ENCODE data around the gene LMTK2. TPM values are rescaled to one million over a fixed set of nuclear protein-coding genes. Genes with fewer than 3 reads are reported as not detected.

LMTK2 gene
- total RNA-seq, 2 experiments from 2014 or later = 30.3 to 31.7 TPM

DNA sequence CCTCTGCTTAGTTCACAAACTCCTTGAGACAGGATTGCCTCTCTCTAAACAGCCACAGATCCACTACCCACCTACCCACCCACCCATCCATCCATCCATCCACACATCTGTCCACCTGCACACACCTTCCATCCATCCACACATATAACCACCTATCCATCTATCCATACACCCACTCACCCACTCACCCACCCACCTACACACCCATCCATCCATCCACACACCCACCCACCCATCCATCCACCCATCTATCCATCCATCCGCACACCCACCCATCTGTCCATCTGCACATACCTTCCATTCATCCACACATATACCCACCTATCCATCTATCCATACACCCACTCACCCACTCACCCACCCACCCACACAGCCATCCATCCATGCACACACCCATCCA, 135.7 kb downstream of the LMTK2 start:
- no peak for ATAC-seq (ENCODE audit: poor library complexity)
- intact Hi-C loops (cut with DNase I, micrococcal nuclease) = no loop called here
- no peak overlapping the region for H3K4me3 Mint-ChIP-seq
- H3K4me1 ChIP-seq (ENCODE audit: insufficient read depth, low read length) = peaks cover 26% of the 10 kb centered on the region
- H3K36me3 Mint-ChIP-seq (ENCODE audit: low read depth) = peaks cover 74% of the 10 kb centered on the region
- no peaks in the 10 kb centered on the region for H3K27me3 Mint-ChIP-seq
- no peak overlapping the region for H3K27ac ChIP-seq (ENCODE audit: low read depth in 1 of 2, low read length in 2 of 2)
- H3K9me3 ChIP-seq (ENCODE audit: control insufficient read depth in 1 of 2, insufficient read depth in 1 of 2, low read length in 2 of 2) = no peaks in the 10 kb centered on the region
- no peaks in the 10 kb centered on the region for H3K27me3 ChIP-seq (ENCODE audit: control insufficient read depth in 1 of 2, insufficient read depth in 2 of 2, low read length in 2 of 2)
- peaks cover 76% of the 10 kb centered on the region for H3K36me3 ChIP-seq (ENCODE audit: insufficient read depth, low read length)
- no peak for DNase-seq
- H3K4me1 Mint-ChIP-seq (ENCODE audit: low read depth) = peaks cover 8% of the 10 kb centered on the region
- H3K9me3 Mint-ChIP-seq = no peaks in the 10 kb centered on the region
- H3K27ac Mint-ChIP-seq = no peak overlapping the region
- POLR2A ChIA-PET = no interaction called here
- CTCF ChIA-PET = no interaction called here
- H3K4me3 ChIP-seq (ENCODE audit: low read length) = no peak overlapping the region
- TF ChIP-seq, protein P1, sequence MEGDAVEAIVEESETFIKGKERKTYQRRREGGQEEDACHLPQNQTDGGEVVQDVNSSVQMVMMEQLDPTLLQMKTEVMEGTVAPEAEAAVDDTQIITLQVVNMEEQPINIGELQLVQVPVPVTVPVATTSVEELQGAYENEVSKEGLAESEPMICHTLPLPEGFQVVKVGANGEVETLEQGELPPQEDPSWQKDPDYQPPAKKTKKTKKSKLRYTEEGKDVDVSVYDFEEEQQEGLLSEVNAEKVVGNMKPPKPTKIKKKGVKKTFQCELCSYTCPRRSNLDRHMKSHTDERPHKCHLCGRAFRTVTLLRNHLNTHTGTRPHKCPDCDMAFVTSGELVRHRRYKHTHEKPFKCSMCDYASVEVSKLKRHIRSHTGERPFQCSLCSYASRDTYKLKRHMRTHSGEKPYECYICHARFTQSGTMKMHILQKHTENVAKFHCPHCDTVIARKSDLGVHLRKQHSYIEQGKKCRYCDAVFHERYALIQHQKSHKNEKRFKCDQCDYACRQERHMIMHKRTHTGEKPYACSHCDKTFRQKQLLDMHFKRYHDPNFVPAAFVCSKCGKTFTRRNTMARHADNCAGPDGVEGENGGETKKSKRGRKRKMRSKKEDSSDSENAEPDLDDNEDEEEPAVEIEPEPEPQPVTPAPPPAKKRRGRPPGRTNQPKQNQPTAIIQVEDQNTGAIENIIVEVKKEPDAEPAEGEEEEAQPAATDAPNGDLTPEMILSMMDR (IDR thresholded peaks at IDR 0.05) = no peak

DNA sequence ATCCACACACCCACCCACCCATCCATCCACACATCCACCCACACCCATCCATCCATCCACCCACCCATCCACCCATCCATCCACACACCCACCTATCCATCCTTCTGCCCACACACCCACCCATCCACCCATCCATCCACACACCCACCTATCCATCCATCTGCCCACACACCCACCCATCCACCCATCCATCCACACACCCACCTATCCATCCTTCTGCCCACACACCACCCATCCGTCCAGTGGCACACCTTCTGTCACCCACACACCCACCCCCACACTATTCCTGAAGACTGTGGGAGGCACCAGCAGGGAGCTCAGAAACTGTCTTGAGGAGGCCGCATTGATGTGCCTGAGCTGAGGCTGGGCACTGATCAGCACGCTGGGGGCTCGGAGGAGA, 136.3 kb downstream of the LMTK2 start:
- TF ChIP-seq, protein P1 (IDR thresholded peaks at IDR 0.05) = no peak
- no peak overlapping the region for H3K27ac ChIP-seq (ENCODE audit: low read depth in 1 of 2, low read length in 2 of 2)

DNA sequence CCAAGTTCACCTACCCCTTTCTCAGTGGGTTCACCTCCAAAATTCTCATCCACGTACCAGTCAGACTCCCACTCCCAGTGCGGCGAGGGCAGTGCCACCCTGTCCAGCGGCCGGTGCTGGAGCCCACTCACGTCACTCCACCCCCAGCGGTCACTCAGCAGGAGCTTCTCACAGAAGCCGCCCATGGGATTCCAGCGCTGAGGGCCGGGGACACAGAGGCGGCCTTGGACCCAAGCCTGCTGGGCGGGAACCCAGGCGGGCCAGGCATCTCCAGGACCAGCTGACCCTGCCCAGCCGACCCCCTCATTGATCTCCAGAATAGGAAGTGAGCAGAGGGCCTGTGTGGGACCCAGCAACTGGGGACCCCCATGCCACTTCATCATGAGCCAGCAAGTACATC, 138.2 kb downstream of the LMTK2 start:
- H3K27ac Mint-ChIP-seq = peak overlapping the region; percentile 7
- Histone ChIP-seq H3K27me3 (ENCODE audit: control insufficient read depth in 1 of 2, insufficient read depth in 2 of 2, low read length in 2 of 2) (no peaks in the 10 kb centered on the region), H3K27ac (ENCODE audit: low read depth in 1 of 2, low read length in 2 of 2) (no peak overlapping the region), H3K9me3 (ENCODE audit: control insufficient read depth in 1 of 2, insufficient read depth in 1 of 2, low read length in 2 of 2) (no peaks in the 10 kb centered on the region), H3K4me1 (ENCODE audit: insufficient read depth, low read length) (peaks cover 51% of the 10 kb centered on the region), H3K4me3 (ENCODE audit: low read length) (no peak overlapping the region), H3K36me3 (ENCODE audit: insufficient read depth, low read length) (peaks cover 68% of the 10 kb centered on the region)
- no peak overlapping the region for H3K4me3 Mint-ChIP-seq
- no peaks in the 10 kb centered on the region for H3K9me3 Mint-ChIP-seq
- H3K36me3 Mint-ChIP-seq (ENCODE audit: low read depth) = peaks cover 67% of the 10 kb centered on the region
- ChIA-PET CTCF (no interaction called here), POLR2A (no interaction called here)
- intact Hi-C loops (cut with DNase I, micrococcal nuclease) = no loop called here
- TF ChIP-seq, protein P1 (IDR thresholded peaks at IDR 0.05) = no peak
- no peak for ATAC-seq (ENCODE audit: poor library complexity)
- DNase-seq = no peak
- no peaks in the 10 kb centered on the region for H3K27me3 Mint-ChIP-seq
- H3K4me1 Mint-ChIP-seq (ENCODE audit: low read depth) = peaks cover 25% of the 10 kb centered on the region

More for the DNA sequence above, 136.3 kb downstream of the LMTK2 start:
- Mint-ChIP-seq H3K27me3 (no peaks in the 10 kb centered on the region), H3K4me1 (ENCODE audit: low read depth) (peaks cover 10% of the 10 kb centered on the region), H3K36me3 (ENCODE audit: low read depth) (peaks cover 76% of the 10 kb centered on the region), H3K9me3 (no peaks in the 10 kb centered on the region), H3K4me3 (no peak overlapping the region), H3K27ac (no peak overlapping the region)
- ChIA-PET POLR2A (no interaction called here), CTCF (no interaction called here)
- intact Hi-C loops (cut with DNase I, micrococcal nuclease) = no loop called here
- no peaks in the 10 kb centered on the region for H3K9me3 ChIP-seq (ENCODE audit: control insufficient read depth in 1 of 2, insufficient read depth in 1 of 2, low read length in 2 of 2)
- ATAC-seq (ENCODE audit: poor library complexity) = no peak
- no peak overlapping the region for H3K4me3 ChIP-seq (ENCODE audit: low read length)
- DNase-seq = no peak
- H3K36me3 ChIP-seq (ENCODE audit: insufficient read depth, low read length) = peaks cover 80% of the 10 kb centered on the region
- H3K4me1 ChIP-seq (ENCODE audit: insufficient read depth, low read length) = peaks cover 32% of the 10 kb centered on the region
- H3K27me3 ChIP-seq (ENCODE audit: control insufficient read depth in 1 of 2, insufficient read depth in 2 of 2, low read length in 2 of 2) = no peaks in the 10 kb centered on the region

Measured in CD4-positive, alpha-beta T cell (primary cell).